Stimulated activated CD8-positive, alpha-beta memory T cell treated with anti-CD3 and anti-CD28 coated beads, Interleukin-7, amount 100 ng/mL, for 24 hours (primary cell): ENCODE measurements around the gene CCBE1.
"Not testable (repeated sequence)": the region's sequence is repeated elsewhere in the genome, so short reads cannot be mapped to it uniquely, and the experiment has no call there.

Experiments
- DNase-seq: peaks from one replicate; pipeline ENCODE4 v3.0.0-alpha.2; 2020; ENCODE audit warnings: low read depth

The CCBE1 gene

GRCh38 chr18:59681521-59682004 is 15.7 kb downstream of the CCBE1 start:
- DNase-seq: no peak

- no peak for DNase-seq
Measured at GRCh38 chr18:59681051-59681450, 16.2 kb downstream of the CCBE1 start.

- DNase-seq: no peak
Measured at GRCh38 chr18:59675346-59675745, 21.9 kb downstream of the CCBE1 start.

GRCh38 chr18:59674903-59675270 is 22.3 kb downstream of the CCBE1 start:
- DNase-seq: no peak

- DNase-seq: no peak
Measured at GRCh38 chr18:59674186-59674902, 22.9 kb downstream of the CCBE1 start.

GRCh38 chr18:59672235-59672711 is 24.9 kb downstream of the CCBE1 start:
- no peak for DNase-seq

- DNase-seq: no peak
Measured at GRCh38 chr18:59671551-59671950, 25.7 kb downstream of the CCBE1 start.

- DNase-seq: no peak
Measured at GRCh38 chr18:59669872-59670657, 27.2 kb downstream of the CCBE1 start.

- no peak for DNase-seq
Measured at GRCh38 chr18:59667488-59667887, 29.7 kb downstream of the CCBE1 start.

- DNase-seq: not testable (repeated sequence)
Measured at GRCh38 chr18:59666007-59666402, 31.2 kb downstream of the CCBE1 start.

- no peak for DNase-seq
Measured at GRCh38 chr18:59665057-59666006, 31.9 kb downstream of the CCBE1 start.

- DNase-seq: no peak
Measured at GRCh38 chr18:59664329-59664728, 32.9 kb downstream of the CCBE1 start.

- no peak for DNase-seq
Measured at GRCh38 chr18:59663096-59663495, 34.1 kb downstream of the CCBE1 start.

- DNase-seq: no peak
Measured at GRCh38 chr18:59661891-59662701, 35.1 kb downstream of the CCBE1 start.

- no peak for DNase-seq
Measured at GRCh38 chr18:59660786-59661743, 36.2 kb downstream of the CCBE1 start.

GRCh38 chr18:59660366-59660765 is 36.9 kb downstream of the CCBE1 start:
- DNase-seq: no peak

- DNase-seq: no peak
Measured at GRCh38 chr18:59659508-59660170, 37.6 kb downstream of the CCBE1 start.

GRCh38 chr18:59658941-59659340 is 38.3 kb downstream of the CCBE1 start:
- DNase-seq: no peak

- DNase-seq: no peak
Measured at GRCh38 chr18:59657012-59657411, 40.2 kb downstream of the CCBE1 start.
